H1 (cell line): ENCODE measurements around the gene TIMM9. TPM values are rescaled to one million over a fixed set of nuclear protein-coding genes. Genes with fewer than 3 reads are reported as not detected.

Experiments
- CTCF ChIA-PET: fragments of 300-600 bp; sonication (Branson Sonifier 250); formaldehyde crosslinking; loops from one replicate; lab custom pipeline; 2021; ENCODE audit not compliant: partially characterized antibody; lab: Charles Lee
- POLR2A ChIA-PET: fragments of 300-600 bp; sonication (Branson Sonifier 250); formaldehyde crosslinking; loops from one replicate; lab custom pipeline; 2021; ENCODE audit warnings: inconsistent platforms; ENCODE audit not compliant: partially characterized antibody; lab: Charles Lee
- DNase-seq, 2 experiments: peaks; one replicate each; pipeline versions ENCODE4 v3.0.0 to v3.0.0-alpha.2; 2010 to 2022; ENCODE audit warnings: low spot score in 2 of 2, low read depth in 1 of 2, mixed read lengths in 1 of 2
- FAIRE-seq: peaks from 2 replicates; lab custom pipeline; 2011; peaks lifted over from hg19 to GRCh38; lab: Jason Lieb, UNC
- H2AFZ ChIP-seq: 2 replicates; pipeline ENCODE4 v1.8.1; 2012; ENCODE audit warnings: low read length, inconsistent platforms
- H2AK5ac ChIP-seq: 2 replicates; pipeline ENCODE4 v1.6.1; 2013; ENCODE audit warnings: low read depth, low read length
- H2BK120ac ChIP-seq: replicated peaks from 2 replicates; pipeline ENCODE3; 2013; ENCODE audit warnings: low read depth, low read length, inconsistent platforms
- H2BK12ac ChIP-seq: 2 replicates; pipeline ENCODE4 v1.6.1; 2013; ENCODE audit warnings: low read depth, low read length
- H2BK15ac ChIP-seq: 2 replicates; pipeline ENCODE4 v1.6.1; 2013; ENCODE audit warnings: low read length
- H2BK20ac ChIP-seq: 2 replicates; pipeline ENCODE4 v1.6.1; 2013; ENCODE audit warnings: low read length
- H2BK5ac ChIP-seq: 2 replicates; pipeline ENCODE4 v1.6.1; 2013; ENCODE audit warnings: low read depth, low read length
- H3K14ac ChIP-seq: 2 replicates; pipeline ENCODE4 v1.6.1; 2013; ENCODE audit warnings: inconsistent platforms; ENCODE audit not compliant: insufficient read length
- H3K18ac ChIP-seq: 2 replicates; pipeline ENCODE4 v1.6.1; 2013; ENCODE audit warnings: low read length; ENCODE audit errors: extremely low read depth
- H3K23ac ChIP-seq: 2 replicates; pipeline ENCODE4 v1.6.1; 2013; ENCODE audit warnings: inconsistent platforms; ENCODE audit not compliant: insufficient read length
- H3K23me2 ChIP-seq: 2 replicates; pipeline ENCODE4 v1.6.1; 2013; ENCODE audit warnings: low read depth, low read length
- H3K27ac ChIP-seq: 2 replicates; pipeline ENCODE4 v1.6.1; 2011; ENCODE audit warnings: low read depth, low read length, inconsistent platforms
- H3K27me3 ChIP-seq, 4 experiments: replicated peaks in 1 of 4; 1 replicate in 1 of 4; 2 replicates in 3 of 4; pipeline versions ENCODE4 v1.6.1 to v1.8.1; 2011 to 2013; ENCODE audit warnings: low read length in 3 of 4, mild to moderate bottlenecking in 3 of 4, inconsistent platforms in 2 of 4, mixed read lengths in 2 of 4, moderate library complexity in 1 of 4; ENCODE audit not compliant: control insufficient read depth in 3 of 4, insufficient read depth in 3 of 4; ENCODE audit errors: extremely low read depth in 1 of 4
- H3K36me3 ChIP-seq, 4 experiments: 2 replicates each; pipeline versions ENCODE4 v1.6.1 to v1.8.1; 2011 to 2013; ENCODE audit warnings: mild to moderate bottlenecking in 4 of 4, low read length in 3 of 4, moderate library complexity in 2 of 4, control low read depth in 1 of 4, inconsistent platforms in 1 of 4; ENCODE audit not compliant: insufficient read depth in 4 of 4, control insufficient read depth in 2 of 4
- H3K4ac ChIP-seq: replicated peaks from 2 replicates; pipeline ENCODE3; 2013; ENCODE audit warnings: low read length, low read depth, mixed read lengths, inconsistent platforms; ENCODE audit not compliant: insufficient read length
- H3K4me1 ChIP-seq, 4 experiments: replicated peaks in 1 of 4; 1 replicate in 1 of 4; 2 replicates in 3 of 4; pipeline versions ENCODE4 v1.6.1 to v1.8.1; 2011 to 2013; ENCODE audit warnings: low read length in 3 of 4, inconsistent platforms in 2 of 4, mixed read lengths in 1 of 4; ENCODE audit not compliant: insufficient read depth in 4 of 4, control insufficient read depth in 3 of 4
- H3K4me2 ChIP-seq, 2 experiments: 2 replicates each; pipeline versions ENCODE4 v1.6.1 to v1.8.1; 2011 to 2013; ENCODE audit warnings: low read depth in 2 of 2, low read length in 2 of 2, control low read depth in 1 of 2, inconsistent platforms in 1 of 2, mild to moderate bottlenecking in 1 of 2; ENCODE audit not compliant: insufficient read depth in 1 of 2
- H3K4me3 ChIP-seq, 4 experiments: fragments of 200-600, 300-600 bp in 1 of 4; sonication (generic), shearing (Covaris generic), sonication (Bioruptor Twin) in 1 of 4; 2 replicates each; pipeline versions ENCODE4 v1.5.1 to v1.8.1; 2011 to 2016; ENCODE audit warnings: low read length in 4 of 4, low read depth in 3 of 4, control low read depth in 2 of 4, inconsistent platforms in 2 of 4, mild to moderate bottlenecking in 2 of 4, mixed read lengths in 1 of 4, moderate library complexity in 1 of 4; ENCODE audit not compliant: insufficient read depth in 2 of 4; ENCODE audit errors: extremely low read depth in 1 of 4
- H3K56ac ChIP-seq: replicated peaks from 2 replicates; pipeline ENCODE3; 2013; ENCODE audit warnings: low read depth, mild to moderate bottlenecking, mixed read lengths, low read length, inconsistent platforms; ENCODE audit not compliant: insufficient read length
- H3K79me1 ChIP-seq: 2 replicates; pipeline ENCODE4 v1.6.1; 2013; ENCODE audit warnings: low read depth, low read length, control low read depth
- H3K79me2 ChIP-seq, 2 experiments: 2 replicates each; pipeline versions ENCODE4 v1.6.1 to v1.8.1; 2012 to 2013; ENCODE audit warnings: low read length in 2 of 2, mild to moderate bottlenecking in 2 of 2, inconsistent platforms in 1 of 2; ENCODE audit not compliant: insufficient read depth in 2 of 2, control insufficient read depth in 1 of 2
- H3K9ac ChIP-seq, 4 experiments: replicated peaks in 1 of 4; 1 replicate in 1 of 4; 2 replicates in 3 of 4; pipeline versions ENCODE4 v1.6.1 to v1.8.1; 2011 to 2013; ENCODE audit warnings: low read depth in 3 of 4, low read length in 3 of 4, control low read depth in 2 of 4, mild to moderate bottlenecking in 2 of 4, moderate library complexity in 2 of 4, inconsistent platforms in 1 of 4; ENCODE audit errors: extremely low read depth in 1 of 4
- H3K9me3 ChIP-seq, 2 experiments: 2 replicates each; pipeline versions ENCODE4 v1.6.1 to v1.8.1; 2012 to 2013; ENCODE audit warnings: mild to moderate bottlenecking in 2 of 2, moderate library complexity in 2 of 2, control low read depth in 1 of 2, inconsistent platforms in 1 of 2, low read depth in 1 of 2, low read length in 1 of 2, mixed read lengths in 1 of 2; ENCODE audit not compliant: insufficient read depth in 2 of 2
- H4K20me1 ChIP-seq, 2 experiments: replicated peaks in 1 of 2; 2 replicates each; pipeline versions ENCODE3 to v1.8.1; 2011 to 2013; ENCODE audit warnings: inconsistent platforms in 2 of 2, low read length in 2 of 2, mild to moderate bottlenecking in 1 of 2; ENCODE audit not compliant: insufficient read depth in 2 of 2, control insufficient read depth in 1 of 2
- H4K5ac ChIP-seq: 2 replicates; pipeline ENCODE4 v1.6.1; 2013; ENCODE audit warnings: low read length, low read depth, mixed read lengths, inconsistent platforms; ENCODE audit not compliant: insufficient read length
- H4K8ac ChIP-seq: 2 replicates; pipeline ENCODE4 v1.8.0; 2013; ENCODE audit warnings: mild to moderate bottlenecking, moderate library complexity, low read length, inconsistent platforms; ENCODE audit not compliant: insufficient read depth; ENCODE audit errors: extremely low read depth
- H4K91ac ChIP-seq: replicated peaks from 2 replicates; pipeline ENCODE3; 2013; ENCODE audit warnings: low read length, mixed read lengths, inconsistent platforms; ENCODE audit not compliant: insufficient read length
- BCL11A ChIP-seq, 2 experiments: IDR thresholded peaks; one replicate each; pipeline ENCODE4 v1.6.1; 2011; ENCODE audit warnings: low read depth in 2 of 2, low read length in 2 of 2, mild to moderate bottlenecking in 2 of 2
- NANOG ChIP-seq: IDR thresholded peaks from 2 replicates; pipeline ENCODE4 v1.6.1; 2011; ENCODE audit warnings: low read length, low read depth, mild to moderate bottlenecking, inconsistent platforms; ENCODE audit not compliant: insufficient read depth, poor library complexity, severe bottlenecking
- NRF1 ChIP-seq: IDR thresholded peaks from 2 replicates; pipeline ENCODE4 v1.6.1; 2011; ENCODE audit warnings: mild to moderate bottlenecking, low read depth, low read length, improper control_type of control experiment
- RAD21 ChIP-seq, 2 experiments: IDR thresholded peaks in 1 of 2; conservative IDR thresholded peaks in 1 of 2; 2 replicates each; pipeline ENCODE4 v1.6.1; 2011; ENCODE audit warnings: low read depth in 2 of 2, low read length in 2 of 2, improper control_type of control experiment in 1 of 2, inconsistent platforms in 1 of 2, mild to moderate bottlenecking in 1 of 2, moderate library complexity in 1 of 2
- RFX5 ChIP-seq: IDR thresholded peaks from 2 replicates; pipeline ENCODE4 v1.6.1; 2011; ENCODE audit warnings: low read depth, low read length, improper control_type of control experiment, borderline replicate concordance
- SIN3A ChIP-seq, 2 experiments: IDR thresholded peaks in 1 of 2; conservative IDR thresholded peaks in 1 of 2; 2 replicates each; pipeline ENCODE4 v1.6.1; 2011 to 2012; ENCODE audit warnings: low read length in 2 of 2, improper control_type of control experiment in 1 of 2, low read depth in 1 of 2, mild to moderate bottlenecking in 1 of 2
- WGBS, 2 experiments: shearing (Covaris generic) in 1 of 2; methylation state at CpG; one replicate each; pipeline versions ENCODE4 v1.1.6 to v1.1.7; 2013 to 2015; ENCODE audit warnings: low lambda C conversion rate in 2 of 2, mixed read lengths in 2 of 2, inconsistent platforms in 1 of 2, low coverage in 1 of 2, missing lambda C conversion rate in 1 of 2; ENCODE audit not compliant: insufficient replicate concordance in 2 of 2, insufficient coverage in 1 of 2, insufficient read length in 1 of 2; ENCODE audit errors: extremely low coverage in 1 of 2, missing lambda C conversion rate in 1 of 2; 5-methylcytosine and 5-hydroxymethylcytosine counted together
- polyA plus RNA-seq, 7 experiments: library from polyadenylated mRNA; depleted of rRNA in 3 of 7; stranded (reverse) in 5 of 7; unstranded in 2 of 7; fragments of >200 nt in 5 of 7; fragments of 200-250 nt in 2 of 7; gene quantifications; 1 replicate in 5 of 7; 2 replicates in 1 of 7; 4 replicates in 1 of 7; pipeline versions ENCODE4 v1.2.1 to v1.2.3, GENCODE V29; 2011 to 2013; ENCODE audit warnings: missing spikeins in 2 of 7, mixed read lengths in 2 of 7
- total RNA-seq: library from RNA; stranded (reverse); fragmentation: NEBNext Ultra II Directional; extraction: Animal tissue kit (Norgen Biotek cat#: 25700); gene quantifications from 2 replicates; pipeline ENCODE4 v1.2.1, GENCODE V29; 2021

The TIMM9 gene
- total and polyA plus RNA-seq, 2 of the 8 experiments (the other 6 are each of a cell fraction or from before 2014, with no cell fraction given) = 24.0 to 52.2 TPM

DNA sequence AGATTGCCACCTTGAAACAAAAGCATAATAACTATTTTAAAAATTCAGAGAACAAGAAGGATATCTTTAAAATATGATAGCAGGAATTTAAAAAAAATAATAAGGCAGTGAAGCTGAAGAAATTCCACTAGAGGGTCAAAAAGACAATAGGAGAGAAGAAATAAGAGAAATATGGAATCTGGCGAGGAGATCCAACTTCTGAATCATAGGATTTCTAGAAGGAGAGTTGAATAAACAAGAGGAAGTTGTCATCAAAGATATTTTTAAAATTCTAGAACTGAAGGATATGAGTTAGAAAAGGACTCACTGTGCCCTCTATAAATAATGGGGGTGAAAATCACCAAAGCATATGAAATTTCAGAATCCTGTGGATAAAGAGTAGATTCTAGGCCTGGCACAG is 58.4 kb downstream of the TIMM9 start:
- no peaks in the 10 kb centered on the region for H3K79me1 ChIP-seq
- H3K27me3 ChIP-seq = no peaks in the 10 kb centered on the region
- POLR2A ChIA-PET = no interaction called here
- H3K4ac ChIP-seq = no peak overlapping the region
- no peak overlapping the region for H4K8ac ChIP-seq
- H4K20me1 ChIP-seq = no peaks in the 10 kb centered on the region
- no peak overlapping the region for H2BK20ac ChIP-seq
- TF ChIP-seq BCL11A (IDR thresholded peaks at IDR 0.05; ENCODE audit: low read depth in 2 of 2, low read length in 2 of 2) (no peak), RAD21 (IDR thresholded peaks at IDR 0.05 in 1 of 2, conservative IDR thresholded peaks at IDR 0.05 in 1 of 2; ENCODE audit: low read depth in 2 of 2, low read length in 2 of 2) (no peak), RFX5 (no peak), SIN3A (conservative IDR thresholded peaks at IDR 0.05 in 1 of 2, IDR thresholded peaks at IDR 0.05 in 1 of 2; ENCODE audit: low read depth in 1 of 2, low read length in 2 of 2) (no peak), NRF1 (no peak), NANOG (no peak)
- H4K5ac ChIP-seq = no peak overlapping the region
- no peak overlapping the region for H2BK5ac ChIP-seq
- no peak overlapping the region for H2BK12ac ChIP-seq
- H2BK120ac ChIP-seq = no peak overlapping the region
- FAIRE-seq (no peak), DNase-seq (no peak)
- no peak overlapping the region for H3K9ac ChIP-seq
- no peak overlapping the region for H3K4me2 ChIP-seq
- H3K4me1 ChIP-seq = no peaks in the 10 kb centered on the region
- H3K27ac ChIP-seq = no peak overlapping the region
- H3K18ac ChIP-seq = no peak overlapping the region
- H3K23me2 ChIP-seq = no peaks in the 10 kb centered on the region
- H3K23ac ChIP-seq = no peak overlapping the region
- CTCF ChIA-PET = no interaction called here
- no peak overlapping the region for H3K4me3 ChIP-seq
- no peak overlapping the region for H2AK5ac ChIP-seq
- no peak overlapping the region for H2AFZ ChIP-seq
- no peak overlapping the region for H3K56ac ChIP-seq
- WGBS, 2 experiments = 92% methylated on average over 1 of the region's 1 CpG; no CpG with 5 or more reads in 1 of the 2 experiments
- H3K9me3 ChIP-seq = no peaks in the 10 kb centered on the region
- H3K79me2 ChIP-seq = no peaks in the 10 kb centered on the region
- no peak overlapping the region for H3K14ac ChIP-seq
- H4K91ac ChIP-seq = no peak overlapping the region
- no peak overlapping the region for H2BK15ac ChIP-seq
- H3K36me3 ChIP-seq = peaks cover 5 to 57% (median 9%) of the 10 kb centered on the region in 4 experiments; a peak in 7 of 8 replicates
